Measurements from ENCODE around the gene ITGA5.

- TF ChIP-seq CTCF (IDR thresholded peaks at IDR 0.05; ENCODE audit: insufficient read depth, low read length, poor library complexity, severe bottlenecking) (no peak), EZH2phosphoT487 (conservative IDR thresholded peaks at IDR 0.05; ENCODE audit: low read length) (no peak)
These were observed 20.8 kb downstream of the ITGA5 start for GRCh38 chr12:54398218-54398617.
